ENCODE measurements around the gene TMCO1. TPM values are rescaled to one million over a fixed set of nuclear protein-coding genes. Genes with fewer than 3 reads are reported as not detected.

TMCO1 gene
- total RNA-seq, 1 experiment from 2014 or later, result 220 TPM

Other genes starting within 250 kb of the TMCO1 start
- gene LRRC52, start 224.9 kb downstream of the TMCO1 start, total RNA-seq (2014; rRNA removed; shearing (Covaris generic)), result not detected in 2 replicates
- 162 and 163 TPM in 2 replicates for gene MGST3, start 137.6 kb downstream of the TMCO1 start, total RNA-seq (2014; rRNA removed; shearing (Covaris generic))
- 91.8 and 108 TPM in 2 replicates for gene ALDH9A1, start 70.3 kb downstream of the TMCO1 start, total RNA-seq (2014; rRNA removed; shearing (Covaris generic))
- 76.0 and 90.3 TPM in 2 replicates for gene UCK2, start 58.7 kb upstream of the TMCO1 start, total RNA-seq (2014; rRNA removed; shearing (Covaris generic))